HG03457 (cell line): ENCODE data around the gene SPHK1.

Experiments
- ATAC-seq: cut with Tn5 transposase; IDR thresholded peaks from one replicate; pipeline ENCODE4 v1.9.1; 2021; ENCODE audit warnings: moderate number of reproducible peaks; ENCODE audit not compliant: unreplicated experiment

The SPHK1 gene

GRCh38 chr17:76431509-76431908 is 47.1 kb downstream of the SPHK1 start:
- ATAC-seq = no peak

GRCh38 chr17:76432004-76432403 is 47.6 kb downstream of the SPHK1 start:
- ATAC-seq = no peak

GRCh38 chr17:76432712-76433336 is 48.4 kb downstream of the SPHK1 start:
- ATAC-seq = no peak

- no peak for ATAC-seq
Measured at GRCh38 chr17:76433693-76434092, 49.3 kb downstream of the SPHK1 start.

GRCh38 chr17:76434870-76435269 is 50.5 kb downstream of the SPHK1 start:
- ATAC-seq = no peak

- ATAC-seq = no peak
Measured at GRCh38 chr17:76435751-76436150, 51.3 kb downstream of the SPHK1 start.
